HG03460 (cell line): ENCODE results near the gene RER1.
A peak's percentile ranks its signal among the peaks of the same experiment; 100 is the strongest.

ENCODE experiments used
- ATAC-seq: cut with Tn5 transposase; IDR thresholded peaks from one replicate; pipeline ENCODE4 v1.9.1; 2021; ENCODE audit not compliant: unreplicated experiment

The RER1 gene

GRCh38 chr1:2388004-2388913 is 3.4 kb upstream of the RER1 start:
- no peak for ATAC-seq

GRCh38 chr1:2389644-2390043 is 2.0 kb upstream of the RER1 start:
- no peak for ATAC-seq

GRCh38 chr1:2391931-2392509 is 379 bp downstream of the RER1 start:
- ATAC-seq: peak; percentile 7

GRCh38 chr1:2392686-2393085 is 1.0 kb downstream of the RER1 start:
- no peak for ATAC-seq

- ATAC-seq: no peak
Measured at GRCh38 chr1:2393471-2393877, 1.8 kb downstream of the RER1 start.

- ATAC-seq: no peak
Measured at GRCh38 chr1:2394220-2394619, 2.6 kb downstream of the RER1 start.

- ATAC-seq: no peak
Measured at GRCh38 chr1:2394761-2395160, 3.1 kb downstream of the RER1 start.

GRCh38 chr1:2395245-2395644 is 3.6 kb downstream of the RER1 start:
- no peak for ATAC-seq

GRCh38 chr1:2396059-2396458 is 4.4 kb downstream of the RER1 start:
- no peak for ATAC-seq

GRCh38 chr1:2396476-2396875 is 4.8 kb downstream of the RER1 start:
- no peak for ATAC-seq

- no peak for ATAC-seq
Measured at GRCh38 chr1:2397007-2397679, 5.5 kb downstream of the RER1 start.

- ATAC-seq: no peak
Measured at GRCh38 chr1:2398871-2399270, 7.2 kb downstream of the RER1 start.

- ATAC-seq: no peak
Measured at GRCh38 chr1:2399890-2400575, 8.4 kb downstream of the RER1 start.

- no peak for ATAC-seq
Measured at GRCh38 chr1:2400576-2400909, 8.9 kb downstream of the RER1 start.

- ATAC-seq: no peak
Measured at GRCh38 chr1:2400950-2401649, 9.5 kb downstream of the RER1 start.

- ATAC-seq: no peak
Measured at GRCh38 chr1:2402420-2402819, 10.8 kb downstream of the RER1 start.

GRCh38 chr1:2403273-2403672 is 11.6 kb downstream of the RER1 start:
- no peak for ATAC-seq

GRCh38 chr1:2404142-2404889 is 12.7 kb downstream of the RER1 start:
- no peak for ATAC-seq

GRCh38 chr1:2404890-2405511 is 13.4 kb downstream of the RER1 start:
- no peak for ATAC-seq
